HEK293 (cell line): ENCODE results near the gene NAT10.

Experiments
- ZBTB7A ChIP-seq: fragments of 450-650 bp; formaldehyde crosslinking; IDR thresholded peaks from 2 replicates; pipeline ENCODE4 v1.5.1; 2016; ENCODE audit warnings: low read depth, missing biosample characterization, missing genetic modification characterization
- ZBTB8A ChIP-seq: fragments of 450-650 bp; formaldehyde crosslinking; IDR thresholded peaks from 2 replicates; pipeline ENCODE4 v1.5.1; 2016; ENCODE audit warnings: missing biosample characterization, missing genetic modification characterization
- ZNF146 ChIP-seq: fragments of 450-650 bp; formaldehyde crosslinking; IDR thresholded peaks from 2 replicates; pipeline ENCODE4 v1.5.1; 2016; ENCODE audit warnings: missing biosample characterization, missing genetic modification characterization
- ZNF274 ChIP-seq, 2 experiments: fragments of 200-500 bp in 1 of 2; fragments of 450-650 bp in 1 of 2; sonication (Bioruptor generic) in 1 of 2; formaldehyde crosslinking in 1 of 2; IDR thresholded peaks; 2 replicates each; pipeline versions ENCODE4 v1.5.1 to v1.6.1; 2014 to 2016; ENCODE audit warnings: borderline replicate concordance in 1 of 2, inconsistent platforms in 1 of 2, low read length in 1 of 2, missing biosample characterization in 1 of 2, missing genetic modification characterization in 1 of 2
- ZNF670 ChIP-seq: fragments of 450-650 bp; formaldehyde crosslinking; IDR thresholded peaks from 2 replicates; pipeline ENCODE4 v1.5.1; 2016; ENCODE audit warnings: missing biosample characterization, missing genetic modification characterization, low read depth
- ZNF76 ChIP-seq: fragments of 450-650 bp; formaldehyde crosslinking; IDR thresholded peaks from 2 replicates; pipeline ENCODE4; 2016; ENCODE audit warnings: low read depth, missing biosample characterization, missing genetic modification characterization, borderline replicate concordance
- TF ChIP-seq, protein P1 (sequence below): fragments of 450-650 bp; formaldehyde crosslinking; IDR thresholded peaks from 2 replicates; pipeline ENCODE4 v1.5.1; 2017; ENCODE audit warnings: missing biosample characterization, missing genetic modification characterization
- TF ChIP-seq, protein P2 (sequence below): fragments of 450-650 bp; formaldehyde crosslinking; IDR thresholded peaks from 2 replicates; pipeline ENCODE4 v1.5.1; 2016; ENCODE audit warnings: missing biosample characterization, missing genetic modification characterization

DNA sequence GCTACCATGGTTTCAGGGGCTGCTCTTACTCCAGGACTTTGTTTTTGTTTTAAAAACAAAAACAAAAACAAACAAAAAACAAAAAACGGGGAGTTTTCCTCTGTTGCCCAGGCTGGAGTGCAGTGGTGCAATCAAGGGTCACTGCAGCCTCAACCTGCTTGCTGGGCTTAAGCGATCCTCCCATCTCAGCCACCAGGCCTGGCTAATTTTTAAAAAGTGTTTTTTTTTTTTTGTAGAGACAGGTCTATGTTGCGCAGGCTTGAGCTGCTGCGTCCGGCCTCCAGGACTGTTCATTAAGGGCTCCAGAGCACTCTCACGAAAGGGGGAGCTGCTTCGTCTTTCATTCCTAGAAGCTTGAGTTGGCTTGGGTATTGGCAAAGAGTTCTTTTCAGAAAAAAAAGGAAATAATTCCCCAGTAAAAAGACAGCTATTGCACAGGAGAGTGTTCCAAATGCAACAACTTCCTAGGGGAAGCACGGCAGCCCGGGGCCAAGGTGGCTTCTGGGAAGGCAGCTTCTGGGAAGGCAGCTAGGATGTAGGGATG lies 78.5 kb downstream of the NAT10 start:
- TF ChIP-seq, protein P1, sequence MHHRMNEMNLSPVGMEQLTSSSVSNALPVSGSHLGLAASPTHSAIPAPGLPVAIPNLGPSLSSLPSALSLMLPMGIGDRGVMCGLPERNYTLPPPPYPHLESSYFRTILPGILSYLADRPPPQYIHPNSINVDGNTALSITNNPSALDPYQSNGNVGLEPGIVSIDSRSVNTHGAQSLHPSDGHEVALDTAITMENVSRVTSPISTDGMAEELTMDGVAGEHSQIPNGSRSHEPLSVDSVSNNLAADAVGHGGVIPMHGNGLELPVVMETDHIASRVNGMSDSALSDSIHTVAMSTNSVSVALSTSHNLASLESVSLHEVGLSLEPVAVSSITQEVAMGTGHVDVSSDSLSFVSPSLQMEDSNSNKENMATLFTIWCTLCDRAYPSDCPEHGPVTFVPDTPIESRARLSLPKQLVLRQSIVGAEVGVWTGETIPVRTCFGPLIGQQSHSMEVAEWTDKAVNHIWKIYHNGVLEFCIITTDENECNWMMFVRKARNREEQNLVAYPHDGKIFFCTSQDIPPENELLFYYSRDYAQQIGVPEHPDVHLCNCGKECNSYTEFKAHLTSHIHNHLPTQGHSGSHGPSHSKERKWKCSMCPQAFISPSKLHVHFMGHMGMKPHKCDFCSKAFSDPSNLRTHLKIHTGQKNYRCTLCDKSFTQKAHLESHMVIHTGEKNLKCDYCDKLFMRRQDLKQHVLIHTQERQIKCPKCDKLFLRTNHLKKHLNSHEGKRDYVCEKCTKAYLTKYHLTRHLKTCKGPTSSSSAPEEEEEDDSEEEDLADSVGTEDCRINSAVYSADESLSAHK (tag by site-specific recombination), result no peak
- TF ChIP-seq ZNF670, result no peak
- TF ChIP-seq ZBTB8A (tag by site-specific recombination), result no peak
- TF ChIP-seq, protein P2, sequence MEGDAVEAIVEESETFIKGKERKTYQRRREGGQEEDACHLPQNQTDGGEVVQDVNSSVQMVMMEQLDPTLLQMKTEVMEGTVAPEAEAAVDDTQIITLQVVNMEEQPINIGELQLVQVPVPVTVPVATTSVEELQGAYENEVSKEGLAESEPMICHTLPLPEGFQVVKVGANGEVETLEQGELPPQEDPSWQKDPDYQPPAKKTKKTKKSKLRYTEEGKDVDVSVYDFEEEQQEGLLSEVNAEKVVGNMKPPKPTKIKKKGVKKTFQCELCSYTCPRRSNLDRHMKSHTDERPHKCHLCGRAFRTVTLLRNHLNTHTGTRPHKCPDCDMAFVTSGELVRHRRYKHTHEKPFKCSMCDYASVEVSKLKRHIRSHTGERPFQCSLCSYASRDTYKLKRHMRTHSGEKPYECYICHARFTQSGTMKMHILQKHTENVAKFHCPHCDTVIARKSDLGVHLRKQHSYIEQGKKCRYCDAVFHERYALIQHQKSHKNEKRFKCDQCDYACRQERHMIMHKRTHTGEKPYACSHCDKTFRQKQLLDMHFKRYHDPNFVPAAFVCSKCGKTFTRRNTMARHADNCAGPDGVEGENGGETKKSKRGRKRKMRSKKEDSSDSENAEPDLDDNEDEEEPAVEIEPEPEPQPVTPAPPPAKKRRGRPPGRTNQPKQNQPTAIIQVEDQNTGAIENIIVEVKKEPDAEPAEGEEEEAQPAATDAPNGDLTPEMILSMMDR (tag by site-specific recombination), result no peak
- TF ChIP-seq ZNF274 (IDR thresholded peaks at IDR 0.05; ENCODE audit: low read length), result no peak
- TF ChIP-seq ZNF274 (tag by site-specific recombination; IDR thresholded peaks at IDR 0.05; ENCODE audit: borderline replicate concordance), result no peak
- no peak for TF ChIP-seq ZNF146 (tag by site-specific recombination)
- no peak for TF ChIP-seq ZBTB7A (tag by site-specific recombination)
- TF ChIP-seq ZNF76 (tag by site-specific recombination), result no peak
